Measurements from ENCODE around the gene PAM. TPM values are rescaled to one million over a fixed set of nuclear protein-coding genes. Genes with fewer than 3 reads are reported as not detected.

PAM gene
- total RNA-seq, 4 donors from 2014 or later = 102 to 210 (median 172) TPM

DNA sequence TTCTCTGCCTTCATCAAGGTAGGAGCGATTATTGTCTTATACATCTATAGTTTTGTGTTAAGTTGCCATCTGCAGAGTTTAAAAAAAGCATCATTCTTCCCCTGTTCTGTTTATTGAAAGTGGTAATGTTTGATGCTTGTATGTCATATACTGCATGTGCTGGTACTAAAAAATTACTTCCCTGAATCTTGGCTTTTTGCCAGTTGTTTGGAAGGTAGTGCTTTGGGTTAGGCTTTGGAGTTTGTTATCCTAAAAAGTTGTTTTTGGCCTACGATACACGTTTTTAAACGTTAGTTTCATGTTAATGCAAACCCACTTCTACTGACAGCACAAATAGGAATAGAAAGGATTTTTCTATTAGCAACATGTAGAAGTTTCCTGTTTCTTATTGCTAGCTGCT, 206.6 kb downstream of the PAM start:
- H3K36me3 ChIP-seq = peaks cover 0 to 13% of the 10 kb centered on the region in 2 donors
- no peaks in the 10 kb centered on the region for H3K27me3 ChIP-seq
- DNase-seq (no peak), ATAC-seq (no peak)
- no peak overlapping the region for H3K4me3 ChIP-seq
- in situ Hi-C loops (cut with MboI; ENCODE audit: low sequenced_read_pairs in 4 of 4) (loop anchor here in 1 of 4 donors (25.0 kb wide), 1 partner anchor 174 kb away; no protein-coding TSS in a partner anchor), intact Hi-C loops (cut with DNase I; ENCODE audit: low total_unique reads) (no loop called here)
- peaks cover 17 to 21% of the 10 kb centered on the region in 2 donors for H3K4me1 ChIP-seq
- H3K27ac ChIP-seq = no peak overlapping the region
- TF ChIP-seq, protein P1, sequence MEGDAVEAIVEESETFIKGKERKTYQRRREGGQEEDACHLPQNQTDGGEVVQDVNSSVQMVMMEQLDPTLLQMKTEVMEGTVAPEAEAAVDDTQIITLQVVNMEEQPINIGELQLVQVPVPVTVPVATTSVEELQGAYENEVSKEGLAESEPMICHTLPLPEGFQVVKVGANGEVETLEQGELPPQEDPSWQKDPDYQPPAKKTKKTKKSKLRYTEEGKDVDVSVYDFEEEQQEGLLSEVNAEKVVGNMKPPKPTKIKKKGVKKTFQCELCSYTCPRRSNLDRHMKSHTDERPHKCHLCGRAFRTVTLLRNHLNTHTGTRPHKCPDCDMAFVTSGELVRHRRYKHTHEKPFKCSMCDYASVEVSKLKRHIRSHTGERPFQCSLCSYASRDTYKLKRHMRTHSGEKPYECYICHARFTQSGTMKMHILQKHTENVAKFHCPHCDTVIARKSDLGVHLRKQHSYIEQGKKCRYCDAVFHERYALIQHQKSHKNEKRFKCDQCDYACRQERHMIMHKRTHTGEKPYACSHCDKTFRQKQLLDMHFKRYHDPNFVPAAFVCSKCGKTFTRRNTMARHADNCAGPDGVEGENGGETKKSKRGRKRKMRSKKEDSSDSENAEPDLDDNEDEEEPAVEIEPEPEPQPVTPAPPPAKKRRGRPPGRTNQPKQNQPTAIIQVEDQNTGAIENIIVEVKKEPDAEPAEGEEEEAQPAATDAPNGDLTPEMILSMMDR (IDR thresholded peaks at IDR 0.05 in 4 of 5, conservative IDR thresholded peaks at IDR 0.05 in 1 of 5) = no peak
- no peak for TF ChIP-seq POLR2A (IDR thresholded peaks at IDR 0.05)
- H3K9me3 ChIP-seq = no peaks in the 10 kb centered on the region

DNA sequence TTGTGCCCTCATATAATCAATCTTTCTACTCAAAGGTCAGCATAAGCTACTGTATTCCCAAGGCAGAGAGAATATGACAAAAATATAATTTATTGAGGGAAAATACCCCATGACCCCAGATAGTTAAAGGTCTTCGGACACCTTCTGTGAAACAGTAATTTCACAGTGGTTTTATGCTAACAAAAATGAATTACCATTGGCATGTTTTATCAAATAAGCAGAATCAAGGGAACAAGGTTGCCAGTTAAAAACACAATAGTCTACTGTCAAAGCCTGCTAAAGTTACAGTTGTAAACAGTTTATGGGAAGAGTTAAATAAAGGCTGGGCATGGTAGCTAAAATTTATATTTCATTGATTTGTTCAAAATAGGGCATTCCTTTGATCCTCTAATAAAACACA, 210.5 kb downstream of the PAM start:
- in situ Hi-C loops (cut with MboI; ENCODE audit: low sequenced_read_pairs in 4 of 4) = loop anchor here in 2 of 4 donors (5.0 to 25.0 kb wide), 2 partner anchors 178 to 183 kb away; no protein-coding TSS in a partner anchor

DNA sequence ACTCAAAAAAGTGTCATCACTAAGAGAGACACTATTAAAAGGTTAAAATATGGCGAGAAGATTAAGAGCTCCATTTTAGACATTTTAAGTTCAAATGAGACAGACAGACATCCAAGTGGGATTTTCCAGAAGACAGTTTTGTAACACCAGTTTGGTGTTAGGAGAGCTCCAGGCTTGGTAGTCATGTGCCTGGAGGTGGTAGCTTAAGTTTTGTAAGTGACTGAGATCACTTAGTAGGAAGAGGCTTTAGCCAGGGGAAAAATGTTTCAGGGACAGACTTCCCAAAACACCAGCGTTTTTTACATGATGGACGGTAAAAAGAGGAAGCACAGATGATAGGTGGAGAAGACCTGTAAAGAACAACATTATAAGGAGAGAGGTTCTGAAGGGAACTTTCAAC, 214.5 kb downstream of the PAM start:
- ATAC-seq (no peak), DNase-seq (no peak)
- Histone ChIP-seq H3K4me3 (no peak overlapping the region), H3K27me3 (no peaks in the 10 kb centered on the region), H3K27ac (peak overlapping the region in 1 of 4 donors; percentile 0), H3K36me3 (peaks cover 0 to 10% of the 10 kb centered on the region in 2 donors), H3K4me1 (peaks cover 11 to 21% of the 10 kb centered on the region in 2 donors), H3K9me3 (no peaks in the 10 kb centered on the region)
- intact Hi-C loops (cut with DNase I; ENCODE audit: low total_unique reads) (loop anchor here (5.0 kb wide), 1 partner anchor 187 kb away; no protein-coding TSS in a partner anchor), in situ Hi-C loops (cut with MboI; ENCODE audit: low sequenced_read_pairs in 4 of 4) (loop anchor here (5.0 to 25.0 kb wide), 3 partner anchors 182 to 187 kb away; no protein-coding TSS in a partner anchor)
- TF ChIP-seq, protein P1 (IDR thresholded peaks at IDR 0.05 in 4 of 5, conservative IDR thresholded peaks at IDR 0.05 in 1 of 5) = no peak
- no peak for TF ChIP-seq POLR2A (IDR thresholded peaks at IDR 0.05)

More for the DNA sequence above, 210.5 kb downstream of the PAM start:
- no peaks in the 10 kb centered on the region for H3K9me3 ChIP-seq
- no peaks in the 10 kb centered on the region for H3K4me1 ChIP-seq
- TF ChIP-seq, protein P1 (IDR thresholded peaks at IDR 0.05 in 4 of 5, conservative IDR thresholded peaks at IDR 0.05 in 1 of 5) = no peak
- no peak for TF ChIP-seq POLR2A (IDR thresholded peaks at IDR 0.05)
- no peak overlapping the region for H3K27ac ChIP-seq
- H3K27me3 ChIP-seq = no peaks in the 10 kb centered on the region
- H3K4me3 ChIP-seq = no peak overlapping the region
- DNase-seq (no peak), ATAC-seq (no peak)
- intact Hi-C loops (cut with DNase I; ENCODE audit: low total_unique reads) = no loop called here
- H3K36me3 ChIP-seq = peaks cover 0 to 15% of the 10 kb centered on the region in 2 donors

DNA sequence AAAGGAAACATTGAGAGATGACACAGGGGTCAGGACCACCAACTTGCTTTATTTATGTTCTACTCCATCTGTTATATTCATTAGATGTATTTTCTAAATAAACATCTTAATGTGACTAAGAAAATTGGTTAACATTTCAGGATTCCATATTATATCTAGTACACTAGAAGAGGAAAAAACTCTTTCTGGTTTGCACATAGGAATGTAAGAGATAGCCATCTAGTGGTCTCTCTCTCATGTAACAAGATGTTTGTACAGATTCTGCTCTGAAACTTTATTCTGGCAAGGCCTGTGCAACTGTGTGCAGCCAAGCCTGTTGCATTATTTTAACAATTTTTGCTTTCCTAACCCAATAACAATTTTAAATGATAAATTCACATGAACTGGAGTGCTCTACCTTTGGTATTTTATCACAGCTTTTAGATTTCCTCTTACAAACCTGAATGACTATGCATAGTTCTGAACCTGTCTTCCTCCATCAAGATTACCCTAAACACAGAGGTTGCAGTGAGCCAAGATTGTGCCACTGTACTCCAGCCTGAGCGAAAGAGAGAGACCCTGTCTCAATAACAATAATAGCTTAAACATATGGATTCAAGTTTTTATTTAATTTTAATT, 216.7 kb downstream of the PAM start:
- H3K4me3 ChIP-seq = no peak overlapping the region
- H3K27ac ChIP-seq = peak overlapping the region in 1 of 4 donors; percentile 38
- ATAC-seq (peak; percentile 48 to 70), DNase-seq (no peak)
- no peak for TF ChIP-seq POLR2A (IDR thresholded peaks at IDR 0.05)
- TF ChIP-seq, protein P1 (IDR thresholded peaks at IDR 0.05 in 4 of 5, conservative IDR thresholded peaks at IDR 0.05 in 1 of 5) = peak in 3 of 5 experiments; percentile 41 to 54 (median 53)
- peaks cover 0 to 8% of the 10 kb centered on the region in 2 donors for H3K36me3 ChIP-seq
- H3K4me1 ChIP-seq = peaks cover 27 to 38% of the 10 kb centered on the region in 2 donors
- no peaks in the 10 kb centered on the region for H3K27me3 ChIP-seq
- in situ Hi-C loops (cut with MboI; ENCODE audit: low sequenced_read_pairs in 4 of 4) (loop anchor here in 3 of 4 donors (10.0 to 25.0 kb wide), 2 partner anchors 184 to 187 kb away; no protein-coding TSS in a partner anchor), intact Hi-C loops (cut with DNase I; ENCODE audit: low total_unique reads) (loop anchor here (5.0 kb wide), 1 partner anchor 189 kb away; no protein-coding TSS in a partner anchor)
- H3K9me3 ChIP-seq = no peaks in the 10 kb centered on the region
